Gastroesophageal sphincter (tissue), 4 donors: ENCODE data around the gene VGLL3. TPM values are rescaled to one million over a fixed set of nuclear protein-coding genes. Genes with fewer than 3 reads are reported as not detected.

Experiments used
- ATAC-seq: fragments of 150-250 bp; one replicate; pipeline ENCODE4 v1.9.1; 2016; ENCODE audit warnings: mild to moderate bottlenecking, moderate library complexity
- H3K27ac ChIP-seq, 4 donors: fragments of 200-600 bp; sonication (generic) in 3 of 4; 1 replicate in 3 of 4; 2 replicates in 1 of 4; pipeline ENCODE4 v1.5.1; 2016 to 2019
- H3K27me3 ChIP-seq: fragments of 200-600 bp; sonication (generic); one replicate; pipeline ENCODE4 v1.5.1; 2019
- H3K36me3 ChIP-seq, 2 donors: fragments of 200-600 bp; sonication (generic); one replicate each; pipeline ENCODE4 v1.5.1; 2019; ENCODE audit warnings: control low read depth in 1 of 2
- H3K4me1 ChIP-seq, 3 donors: fragments of 200-600 bp; sonication (generic); 1 replicate in 2 of 3; 2 replicates in 1 of 3; pipeline ENCODE4 v1.5.1; 2016 to 2019; ENCODE audit warnings: control low read depth in 2 of 3
- H3K4me3 ChIP-seq, 2 donors: fragments of 200-600 bp; sonication (generic); one replicate each; pipeline ENCODE4 v1.5.1; 2019; ENCODE audit warnings: mild to moderate bottlenecking in 1 of 2, moderate library complexity in 1 of 2
- H3K9me3 ChIP-seq, 3 donors: fragments of 200-600 bp; sonication (generic); one replicate each; pipeline ENCODE4 v1.5.1; 2017 to 2019; ENCODE audit warnings: control low read depth in 2 of 3
- CTCF ChIP-seq, 4 experiments: fragments of 200-600 bp in 2 of 4; fragments of 450-650 bp in 2 of 4; sonication (generic) in 1 of 4; IDR thresholded peaks; one replicate each; pipeline ENCODE4 v1.5.1; 2017 to 2019; ENCODE audit warnings: antibody characterized with exemption in 4 of 4, mild to moderate bottlenecking in 2 of 4, moderate library complexity in 2 of 4
- EP300 ChIP-seq: sonication (generic); formaldehyde crosslinking; IDR thresholded peaks from one replicate; pipeline ENCODE4 v1.6.1; 2017; ENCODE audit warnings: antibody characterized with exemption, mild to moderate bottlenecking
- POLR2A ChIP-seq, 2 donors: fragments of 450-650 bp; IDR thresholded peaks; one replicate each; pipeline ENCODE4 v1.6.1; 2017; ENCODE audit warnings: antibody characterized with exemption in 2 of 2, mild to moderate bottlenecking in 2 of 2, moderate library complexity in 1 of 2
- POLR2AphosphoS5 ChIP-seq: sonication (generic); formaldehyde crosslinking; IDR thresholded peaks from one replicate; pipeline ENCODE4 v1.6.1; 2017; ENCODE audit warnings: antibody characterized with exemption
- WGBS, 2 donors: methylation state at CpG; one replicate each; pipeline ENCODE4 v1.1.5; 2018; ENCODE audit warnings: low coverage in 1 of 2; 5-methylcytosine and 5-hydroxymethylcytosine counted together
- total RNA-seq, 4 donors: library from RNA; depleted of rRNA; stranded (reverse); fragments of >200 nt; gene quantifications; one replicate each; pipeline ENCODE4 v1.1.0, GENCODE V29; 2016

The VGLL3 gene
- total RNA-seq, 4 donors from 2014 or later = 12.5 to 43.3 (median 32.1) TPM

GRCh38 chr3:86986671-86987420 is 4.1 kb downstream of the VGLL3 start:
- Histone ChIP-seq H3K4me1 (peaks cover 0 to 71% (median 0%) of the 10 kb centered on the region in 3 donors), H3K9me3 (no peaks in the 10 kb centered on the region), H3K4me3 (peak overlapping the region in 1 of 2 donors; percentile 79), H3K27me3 (peaks cover 23% of the 10 kb centered on the region), H3K36me3 (no peaks in the 10 kb centered on the region), H3K27ac (peak overlapping the region in 3 of 4 donors; percentile 61 to 89 (median 62))
- WGBS, 2 donors = 28 to 32% methylated on average over 6 of the region's 6 CpGs
- no peak for TF ChIP-seq EP300
- no peak for TF ChIP-seq POLR2AphosphoS5
- TF ChIP-seq POLR2A (IDR thresholded peaks at IDR 0.05) = no peak
- TF ChIP-seq CTCF (IDR thresholded peaks at IDR 0.05) = no peak
- no peak for ATAC-seq

GRCh38 chr3:86985181-86985826 is 5.6 kb downstream of the VGLL3 start:
- Histone ChIP-seq H3K4me1 (peaks cover 0 to 55% (median 0%) of the 10 kb centered on the region in 3 donors), H3K36me3 (no peaks in the 10 kb centered on the region), H3K27ac (peak overlapping the region; percentile 29 to 89 (median 62)), H3K27me3 (peaks cover 15% of the 10 kb centered on the region), H3K9me3 (no peaks in the 10 kb centered on the region), H3K4me3 (no peak overlapping the region)
- no peak for TF ChIP-seq POLR2AphosphoS5
- no peak for TF ChIP-seq EP300
- TF ChIP-seq POLR2A (IDR thresholded peaks at IDR 0.05) = no peak
- no peak for TF ChIP-seq CTCF (IDR thresholded peaks at IDR 0.05)
- ATAC-seq = no peak
- WGBS, 2 donors = 46 to 57% methylated on average over 2 of the region's 2 CpGs

GRCh38 chr3:86984271-86984670 is 6.7 kb downstream of the VGLL3 start:
- ATAC-seq = no peak
- no peaks in the 10 kb centered on the region for H3K36me3 ChIP-seq
- no peak overlapping the region for H3K4me3 ChIP-seq
- TF ChIP-seq CTCF (IDR thresholded peaks at IDR 0.05) (no peak), EP300 (no peak), POLR2A (IDR thresholded peaks at IDR 0.05) (no peak), POLR2AphosphoS5 (no peak)
- peaks cover 11% of the 10 kb centered on the region for H3K27me3 ChIP-seq
- WGBS, 2 donors = 46 to 84% methylated on average over 2 of the region's 2 CpGs
- peak overlapping the region in 3 of 4 donors; percentile 61 to 89 (median 62) for H3K27ac ChIP-seq
- H3K4me1 ChIP-seq = peaks cover 0 to 45% (median 0%) of the 10 kb centered on the region in 3 donors
- no peaks in the 10 kb centered on the region for H3K9me3 ChIP-seq

GRCh38 chr3:86982883-86983282 is 8.1 kb downstream of the VGLL3 start:
- Histone ChIP-seq H3K9me3 (no peaks in the 10 kb centered on the region), H3K4me1 (peaks cover 0 to 42% (median 0%) of the 10 kb centered on the region in 3 donors), H3K27me3 (peaks cover 7% of the 10 kb centered on the region), H3K27ac (peak overlapping the region in 3 of 4 donors; percentile 61 to 77 (median 62)), H3K36me3 (peaks cover 0 to under 1% of the 10 kb centered on the region in 2 donors), H3K4me3 (no peak overlapping the region)
- ATAC-seq = peak; percentile 53
- TF ChIP-seq POLR2A (IDR thresholded peaks at IDR 0.05) = no peak
- peak; percentile 50 for TF ChIP-seq POLR2AphosphoS5
- no peak for TF ChIP-seq CTCF (IDR thresholded peaks at IDR 0.05)
- 11 to 32% methylated on average over 2 of the region's 2 CpGs for WGBS, 2 donors
